HG02970 (cell line): ENCODE measurements around the gene IFNGR2.
A peak's percentile ranks its signal among the peaks of the same experiment; 100 is the strongest.
"Not testable (repeated sequence)": the region's sequence is repeated elsewhere in the genome, so short reads cannot be mapped to it uniquely, and the experiment has no call there.

Experiments
- ATAC-seq: cut with Tn5 transposase; IDR thresholded peaks from one replicate; pipeline ENCODE4 v1.9.1; 2021; ENCODE audit warnings: mild to moderate bottlenecking, moderate library complexity, moderate number of reproducible peaks; ENCODE audit not compliant: unreplicated experiment, low FRiP score

Gene IFNGR2

GRCh38 chr21:33403128-33403785, at the start of gene IFNGR2:
Gene IFNGR2, plus strand, starts transcription at chr21:33403413. Its CDS starts 131 bp downstream, at chr21:33403544.
- peak; percentile 51 for ATAC-seq

GRCh38 chr21:33355355-33355754, 47.9 kb upstream of the IFNGR2 start:
- no peak for ATAC-seq

GRCh38 chr21:33355996-33356395, 47.2 kb upstream of the IFNGR2 start:
- ATAC-seq: no peak

GRCh38 chr21:33357177-33357576, 46.0 kb upstream of the IFNGR2 start:
- no peak for ATAC-seq

GRCh38 chr21:33359446-33359845, 43.8 kb upstream of the IFNGR2 start:
- no peak for ATAC-seq

- ATAC-seq: no peak
Measured at GRCh38 chr21:33360281-33360680, 42.9 kb upstream of the IFNGR2 start.

- peak; percentile 60 for ATAC-seq
Measured at GRCh38 chr21:33360881-33361602, 42.2 kb upstream of the IFNGR2 start.

GRCh38 chr21:33362044-33362555, 41.1 kb upstream of the IFNGR2 start:
- no peak for ATAC-seq

- not testable (repeated sequence) for ATAC-seq
Measured at GRCh38 chr21:33363911-33364609, 39.2 kb upstream of the IFNGR2 start.

- no peak for ATAC-seq
Measured at GRCh38 chr21:33364830-33365229, 38.4 kb upstream of the IFNGR2 start.

GRCh38 chr21:33367309-33367973, 35.8 kb upstream of the IFNGR2 start:
- no peak for ATAC-seq

- ATAC-seq: no peak
Measured at GRCh38 chr21:33368124-33368523, 35.1 kb upstream of the IFNGR2 start.

- no peak for ATAC-seq
Measured at GRCh38 chr21:33368576-33368975, 34.6 kb upstream of the IFNGR2 start.

GRCh38 chr21:33369586-33369985, 33.6 kb upstream of the IFNGR2 start:
- ATAC-seq: no peak

GRCh38 chr21:33370305-33370704, 32.9 kb upstream of the IFNGR2 start:
- no peak for ATAC-seq

GRCh38 chr21:33371366-33371765, 31.8 kb upstream of the IFNGR2 start:
- ATAC-seq: no peak

GRCh38 chr21:33372582-33372981, 30.6 kb upstream of the IFNGR2 start:
- ATAC-seq: no peak

GRCh38 chr21:33373451-33373850, 29.8 kb upstream of the IFNGR2 start:
- no peak for ATAC-seq

- ATAC-seq: no peak
Measured at GRCh38 chr21:33374080-33374449, 29.1 kb upstream of the IFNGR2 start.

- no peak for ATAC-seq
Measured at GRCh38 chr21:33374450-33375096, 28.6 kb upstream of the IFNGR2 start.
